ENCODE measurements around the gene KDELR1.

Gene KDELR1

GRCh38 chr19:48391100-48392005 is at the start of gene KDELR1:
Gene KDELR1 (minus strand): TSS chr19:48391551. CDS start chr19:48391358, 193 bp downstream.
- DNase-seq (ENCODE audit: low read depth in 3 of 3, low spot score in 1 of 3): peak; percentile 25 to 66 (median 61)

GRCh38 chr19:48436586-48436985 is 45.2 kb upstream of the KDELR1 start:
- no peak for DNase-seq (ENCODE audit: low read depth in 3 of 3, low spot score in 1 of 3)

DNA sequence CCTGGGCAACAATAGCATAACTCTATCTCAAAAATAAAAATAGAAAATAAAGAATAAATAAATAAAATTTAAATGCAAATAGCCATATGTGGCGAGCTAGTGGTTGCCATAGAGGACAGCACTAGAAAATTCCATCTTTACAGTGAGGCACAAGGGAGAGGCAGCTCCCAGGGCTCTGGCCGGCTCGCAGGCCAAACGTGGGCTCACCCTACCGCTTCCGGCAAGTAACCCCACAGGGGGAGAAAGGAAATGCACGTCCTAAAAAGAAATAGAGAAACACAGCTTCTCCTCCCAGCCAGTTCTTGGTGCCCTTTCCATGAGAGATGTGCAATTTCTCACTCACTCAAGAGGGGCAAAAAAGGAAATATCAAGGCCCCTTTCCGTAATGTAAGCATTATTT is 42.0 kb upstream of the KDELR1 start:
- no peak for DNase-seq (ENCODE audit: low read depth in 3 of 3, low spot score in 1 of 3)

GRCh38 chr19:48428670-48429069 is 37.3 kb upstream of the KDELR1 start:
- DNase-seq (ENCODE audit: low read depth in 3 of 3, low spot score in 1 of 3): no peak

DNA sequence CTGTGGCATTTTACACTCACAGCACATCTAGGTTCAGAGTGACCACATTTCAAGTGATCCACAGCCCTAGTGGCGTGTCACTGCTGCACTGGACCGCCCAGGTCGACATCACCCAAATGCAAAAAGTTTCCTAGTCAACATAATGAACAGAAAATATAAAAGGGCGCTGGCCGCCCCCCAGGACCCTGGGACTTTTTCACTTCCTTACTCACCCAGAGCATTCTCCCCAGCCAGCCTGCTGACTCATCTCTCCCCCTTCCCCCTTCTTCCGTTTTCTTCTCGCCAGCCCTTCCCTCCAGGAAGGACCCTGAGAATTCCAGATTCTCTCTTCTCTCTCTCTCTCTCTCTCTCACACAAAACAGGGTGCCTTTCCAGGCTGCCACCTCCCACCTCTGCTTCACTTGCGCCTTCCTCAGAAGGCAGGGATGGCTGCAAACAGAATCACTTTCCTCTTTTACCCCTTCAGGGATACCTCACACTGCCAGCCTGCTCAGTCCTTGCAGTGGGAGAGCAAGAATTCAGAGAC is 33.4 kb upstream of the KDELR1 start:
- DNase-seq (ENCODE audit: low read depth in 3 of 3, low spot score in 1 of 3): no peak

DNA sequence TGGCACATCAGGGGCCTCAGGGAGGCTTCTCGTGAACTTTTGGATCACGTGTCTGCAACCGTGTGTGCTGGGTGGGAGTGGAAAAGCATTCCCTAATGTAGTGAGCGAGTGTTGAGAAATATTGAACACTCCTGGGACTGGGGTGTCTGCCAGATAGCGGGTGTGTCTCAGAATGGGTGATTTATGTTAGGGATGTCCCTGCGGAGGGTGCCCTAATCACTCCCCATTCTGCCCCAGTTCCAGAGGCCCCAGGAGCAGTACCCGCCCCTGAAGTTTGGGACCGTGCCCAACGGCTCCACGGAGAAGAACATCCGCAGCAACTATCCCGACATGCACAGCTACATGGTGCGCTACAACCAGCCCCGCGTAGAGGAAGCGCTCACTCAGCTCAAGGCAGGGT is 30.2 kb upstream of the KDELR1 start:
- no peak for DNase-seq (ENCODE audit: low read depth in 3 of 3, low spot score in 1 of 3)

- peak in 2 of 3 donors; percentile 28 to 46 for DNase-seq (ENCODE audit: low read depth in 3 of 3, low spot score in 1 of 3)
These were observed 28.0 kb upstream of the KDELR1 start for GRCh38 chr19:48419158-48419920.

GRCh38 chr19:48418317-48419064 is 27.1 kb upstream of the KDELR1 start:
- no peak for DNase-seq (ENCODE audit: low read depth in 3 of 3, low spot score in 1 of 3)

DNA sequence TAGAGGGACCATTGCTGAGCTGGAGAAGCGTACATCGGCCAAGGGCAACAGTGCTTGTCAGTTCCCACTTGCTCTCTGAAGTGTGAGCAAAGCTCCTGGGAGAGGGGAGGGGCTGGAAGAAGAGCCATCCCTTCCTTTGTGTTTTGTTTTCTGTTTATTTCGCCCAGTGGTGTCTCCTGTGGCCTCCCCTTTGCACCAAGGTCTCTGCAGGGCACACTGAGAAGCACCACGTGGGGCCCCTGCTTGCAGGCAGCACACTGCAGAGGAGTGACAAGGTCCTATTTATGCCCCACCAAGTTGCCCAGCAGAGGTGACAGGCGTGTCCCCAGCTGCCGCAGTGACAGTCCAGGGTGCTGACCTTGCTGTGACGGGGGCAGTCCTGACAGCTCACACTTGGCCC is 26.1 kb upstream of the KDELR1 start:
- no peak for DNase-seq (ENCODE audit: low read depth in 3 of 3, low spot score in 1 of 3)

DNA sequence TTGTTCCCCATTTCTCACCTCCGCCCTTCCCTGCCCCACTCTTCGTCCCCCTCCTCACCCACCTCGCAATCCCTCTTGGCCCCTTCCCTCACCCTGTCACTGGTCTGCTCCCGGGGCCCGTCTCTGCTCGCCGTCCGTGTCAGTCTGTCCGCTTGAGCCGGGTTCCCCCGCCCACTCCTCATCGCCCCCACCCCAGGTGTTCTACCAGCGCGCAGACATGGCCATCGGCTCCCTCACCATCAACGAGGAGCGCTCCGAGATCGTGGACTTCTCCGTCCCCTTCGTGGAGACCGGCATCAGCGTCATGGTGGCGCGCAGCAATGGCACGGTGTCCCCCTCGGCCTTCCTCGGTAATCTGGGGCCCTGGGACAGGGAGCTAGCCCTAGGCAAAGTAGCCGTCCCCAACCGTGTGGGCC is 24.5 kb upstream of the KDELR1 start:
- DNase-seq (ENCODE audit: low read depth in 3 of 3, low spot score in 1 of 3): no peak

GRCh38 chr19:48415395-48415794 is 24.0 kb upstream of the KDELR1 start:
- DNase-seq (ENCODE audit: low read depth in 3 of 3, low spot score in 1 of 3): peak; percentile 35 to 52 (median 36)

DNA sequence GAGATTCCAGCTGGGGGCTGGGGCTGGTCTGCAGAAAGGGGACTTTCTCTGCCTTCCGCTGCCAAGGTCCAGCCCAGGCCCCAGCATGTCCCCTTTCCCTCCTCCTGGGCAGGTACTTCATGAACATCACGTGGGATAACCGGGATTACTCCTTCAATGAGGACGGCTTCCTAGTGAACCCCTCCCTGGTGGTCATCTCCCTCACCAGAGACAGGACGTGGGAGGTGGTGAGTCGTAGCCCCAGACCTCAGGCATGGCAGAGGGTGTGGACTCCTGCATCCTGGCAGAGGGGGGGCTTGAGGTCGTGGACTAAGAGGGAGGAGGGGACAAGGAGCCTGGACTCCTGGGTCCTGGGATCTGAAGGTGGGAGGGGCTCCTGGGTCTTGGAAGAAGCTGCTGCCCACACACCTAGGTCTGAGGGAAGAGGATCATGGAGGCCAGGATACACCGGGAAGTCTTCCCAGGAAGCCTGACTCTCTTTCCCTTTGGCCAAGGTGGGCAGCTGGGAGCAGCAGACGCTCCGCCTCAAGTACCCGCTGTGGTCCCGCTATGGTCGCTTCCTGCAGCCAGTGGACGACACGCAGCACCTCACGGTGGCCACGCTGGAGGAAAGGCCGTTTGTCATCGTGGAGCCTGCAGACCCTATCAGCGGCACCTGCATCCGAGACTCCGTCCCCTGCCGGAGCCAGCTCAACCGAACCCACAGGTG is 22.7 kb upstream of the KDELR1 start:
- DNase-seq (ENCODE audit: low read depth in 3 of 3, low spot score in 1 of 3): no peak

GRCh38 chr19:48405850-48406249 is 14.5 kb upstream of the KDELR1 start:
- DNase-seq (ENCODE audit: low read depth in 3 of 3, low spot score in 1 of 3): no peak

DNA sequence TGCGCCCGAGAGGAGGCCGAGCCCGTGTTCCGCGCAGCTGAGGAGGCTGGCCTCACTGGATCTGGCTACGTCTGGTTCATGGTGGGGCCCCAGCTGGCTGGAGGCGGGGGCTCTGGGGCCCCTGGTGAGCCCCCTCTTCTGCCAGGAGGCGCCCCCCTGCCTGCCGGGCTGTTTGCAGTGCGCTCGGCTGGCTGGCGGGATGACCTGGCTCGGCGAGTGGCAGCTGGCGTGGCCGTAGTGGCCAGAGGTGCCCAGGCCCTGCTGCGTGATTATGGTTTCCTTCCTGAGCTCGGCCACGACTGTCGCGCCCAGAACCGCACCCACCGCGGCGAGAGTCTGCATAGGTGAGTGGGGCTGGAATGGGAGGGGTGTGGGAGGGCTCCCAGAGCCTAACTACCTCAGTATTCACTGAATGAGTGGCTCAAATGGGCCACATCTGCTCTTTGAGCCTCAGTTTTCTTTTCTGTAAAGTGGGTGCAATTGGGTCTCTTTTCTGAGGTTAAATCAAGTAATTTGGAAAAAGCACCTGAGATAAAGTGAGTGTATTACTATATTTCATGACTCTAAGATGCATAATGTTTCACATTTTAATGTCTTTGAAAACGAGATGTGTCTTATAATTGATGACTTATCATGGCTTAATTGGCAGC is 13.8 kb upstream of the KDELR1 start:
- DNase-seq (ENCODE audit: low read depth in 3 of 3, low spot score in 1 of 3): no peak

DNA sequence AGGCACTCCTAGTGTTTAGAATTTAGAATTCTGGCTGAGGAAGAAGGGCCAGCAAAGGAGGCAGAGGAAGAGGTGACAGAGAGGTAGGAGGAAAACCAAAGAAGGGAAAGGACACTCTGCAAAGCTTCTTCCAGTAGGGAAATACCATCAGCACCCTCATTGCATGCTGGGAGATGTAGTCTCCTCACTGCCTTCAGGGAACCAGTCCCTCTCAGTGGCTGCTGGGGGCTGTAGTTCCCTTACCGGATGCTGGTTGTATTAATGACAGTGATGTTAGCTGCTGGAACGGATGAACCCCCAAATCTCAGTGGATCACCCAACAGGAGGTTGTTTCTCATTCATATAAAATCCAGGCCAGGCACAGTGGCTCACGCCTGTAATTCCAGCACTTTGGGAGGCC is 12.3 kb upstream of the KDELR1 start:
- no peak for DNase-seq (ENCODE audit: low read depth in 3 of 3, low spot score in 1 of 3)

- DNase-seq (ENCODE audit: low read depth in 3 of 3, low spot score in 1 of 3): no peak
These were observed 9.9 kb upstream of the KDELR1 start for GRCh38 chr19:48401287-48401686.

DNA sequence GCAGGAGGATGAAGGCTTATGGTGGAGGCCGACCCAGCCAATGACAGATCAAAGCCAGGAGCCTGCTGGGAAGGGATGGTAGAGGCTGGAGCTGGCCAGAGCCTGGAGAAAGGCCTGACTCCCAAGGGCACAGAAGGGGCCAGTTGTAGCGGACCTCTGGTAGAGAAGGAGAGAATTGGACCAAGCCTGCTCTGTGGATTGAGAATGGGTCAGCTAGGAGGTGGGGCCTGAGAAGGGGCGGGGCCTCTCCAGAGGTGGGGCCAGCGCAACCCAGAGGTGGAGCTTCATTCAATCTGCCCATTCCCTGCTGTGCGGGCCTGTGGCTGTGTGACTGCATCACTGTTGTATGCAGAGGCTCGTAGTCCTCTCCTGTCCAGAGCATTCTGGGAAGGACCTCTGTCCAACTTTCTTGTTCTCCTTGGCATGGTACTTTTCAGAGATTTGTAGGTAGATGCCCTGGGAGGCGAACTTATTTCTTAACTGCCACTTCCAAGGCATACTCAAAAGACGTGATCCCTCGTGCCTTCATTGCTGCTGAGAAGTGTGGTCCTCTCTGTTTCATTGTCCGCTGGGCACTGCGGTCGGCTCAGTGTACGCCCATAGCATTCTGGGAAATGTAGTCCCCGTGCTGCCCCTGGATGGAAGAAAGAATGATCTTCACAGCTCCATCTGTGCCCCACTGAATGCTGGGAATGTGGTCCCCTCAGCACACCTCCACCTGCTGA is 8.8 kb upstream of the KDELR1 start:
- DNase-seq (ENCODE audit: low read depth in 3 of 3, low spot score in 1 of 3): no peak

DNA sequence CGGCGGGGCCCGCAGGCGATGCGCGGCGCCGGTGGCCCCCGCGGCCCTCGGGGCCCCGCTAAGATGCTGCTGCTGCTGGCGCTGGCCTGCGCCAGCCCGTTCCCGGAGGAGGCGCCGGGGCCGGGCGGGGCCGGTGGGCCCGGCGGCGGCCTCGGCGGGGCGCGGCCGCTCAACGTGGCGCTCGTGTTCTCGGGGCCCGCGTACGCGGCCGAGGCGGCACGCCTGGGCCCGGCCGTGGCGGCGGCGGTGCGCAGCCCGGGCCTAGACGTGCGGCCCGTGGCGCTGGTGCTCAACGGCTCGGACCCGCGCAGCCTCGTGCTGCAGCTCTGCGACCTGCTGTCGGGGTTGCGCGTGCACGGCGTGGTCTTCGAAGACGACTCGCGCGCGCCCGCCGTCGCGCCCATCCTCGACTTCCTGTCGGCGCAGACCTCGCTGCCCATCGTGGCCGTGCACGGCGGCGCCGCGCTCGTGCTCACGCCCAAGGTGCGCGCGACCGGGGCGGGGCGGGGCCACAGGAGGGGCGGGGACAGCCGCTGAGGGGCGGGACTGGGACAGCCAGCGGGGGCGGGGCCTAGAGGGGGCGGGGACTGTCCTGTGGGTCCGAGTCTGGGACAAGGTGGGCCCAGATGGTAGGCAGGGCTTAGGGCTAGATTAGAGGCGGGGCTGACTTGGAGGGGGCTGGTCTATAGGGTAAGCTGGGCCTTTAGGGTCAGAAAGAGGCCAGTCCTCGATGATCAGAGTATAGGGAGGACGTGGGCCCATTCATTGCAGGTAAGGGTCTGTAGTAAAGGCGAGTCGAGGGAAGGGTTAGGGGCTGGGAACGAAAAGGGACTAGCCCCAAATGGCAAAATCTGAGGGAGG is 7.3 kb upstream of the KDELR1 start:
- DNase-seq (ENCODE audit: low read depth in 3 of 3, low spot score in 1 of 3): peak; percentile 62 to 77 (median 68)

DNA sequence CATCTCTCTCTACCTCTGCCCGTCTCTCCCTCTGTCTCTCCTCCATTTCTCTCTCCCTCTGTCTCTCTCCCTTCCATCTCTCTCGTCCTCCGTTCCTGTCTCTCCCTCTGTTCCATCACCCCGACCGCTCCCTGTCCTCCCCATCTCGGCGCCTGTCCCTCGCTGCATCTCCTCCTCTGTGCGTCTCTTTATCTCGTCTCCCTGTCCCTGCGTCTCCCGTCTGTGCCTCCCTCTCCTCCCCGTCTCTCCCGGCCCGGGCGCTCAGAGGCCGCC is 6.7 kb upstream of the KDELR1 start:
- DNase-seq (ENCODE audit: low read depth in 3 of 3, low spot score in 1 of 3): no peak

All from stimulated activated CD4-positive, alpha-beta T cell treated with anti-CD3 and anti-CD28 coated beads, TNF-alpha, amount 100 ng/mL, for 1 hour (primary cell).